Endodermal cell (in vitro differentiated cells): ENCODE results near the gene RBPJL. TPM values are rescaled to one million over a fixed set of nuclear protein-coding genes. Genes with fewer than 3 reads are reported as not detected.

ENCODE experiments used
- DNase-seq: peaks from one replicate; pipeline ENCODE4 v3.0.0-alpha.2; 2017
- H3K27ac ChIP-seq: 2 replicates; pipeline ENCODE4 v1.5.1; 2013; ENCODE audit warnings: mild to moderate bottlenecking, low read depth, low read length, moderate library complexity
- H3K27me3 ChIP-seq: 2 replicates; pipeline ENCODE4 v1.6.1; 2013; ENCODE audit warnings: mild to moderate bottlenecking, low read length, moderate library complexity; ENCODE audit not compliant: insufficient read depth, control insufficient read depth, poor library complexity, severe bottlenecking
- H3K36me3 ChIP-seq: 2 replicates; pipeline ENCODE4 v1.7.0; 2013; ENCODE audit warnings: mild to moderate bottlenecking, low read length, moderate library complexity; ENCODE audit not compliant: control insufficient read depth, insufficient read depth
- H3K4me1 ChIP-seq: one replicate; pipeline ENCODE4 v1.7.0; 2013; ENCODE audit warnings: low read length; ENCODE audit not compliant: control insufficient read depth, insufficient read depth
- H3K4me3 ChIP-seq: 2 replicates; pipeline ENCODE4 v1.5.1; 2013; ENCODE audit warnings: mild to moderate bottlenecking, low read length, moderate library complexity
- H3K9ac ChIP-seq: 2 replicates; pipeline ENCODE4 v1.6.1; 2013; ENCODE audit warnings: mild to moderate bottlenecking, low read length, moderate library complexity; ENCODE audit not compliant: poor library complexity, severe bottlenecking; ENCODE audit errors: extremely low read depth
- H3K9me3 ChIP-seq: 2 replicates; pipeline ENCODE4 v1.6.1; 2013; ENCODE audit warnings: mild to moderate bottlenecking, low read length, moderate library complexity; ENCODE audit not compliant: control insufficient read depth
- H3K27ac Mint-ChIP-seq: 2 replicates; pipeline ENCODE4 v1.8.0; 2020; ENCODE audit warnings: mixed read lengths
- H3K27me3 Mint-ChIP-seq: 2 replicates; pipeline ENCODE4 v1.8.0; 2021; ENCODE audit warnings: mild to moderate bottlenecking, mixed read lengths; ENCODE audit not compliant: insufficient read depth
- H3K36me3 Mint-ChIP-seq: 2 replicates; pipeline ENCODE4 v1.8.0; 2020; ENCODE audit warnings: low read depth, mixed read lengths
- H3K4me1 Mint-ChIP-seq: 2 replicates; pipeline ENCODE4 v1.8.0; 2020; ENCODE audit warnings: mixed read lengths
- H3K4me3 Mint-ChIP-seq: 2 replicates; pipeline ENCODE4 v1.8.0; 2020; ENCODE audit warnings: mild to moderate bottlenecking, moderate library complexity, mixed read lengths
- H3K9me3 Mint-ChIP-seq: 2 replicates; pipeline ENCODE4 v1.8.0; 2020; ENCODE audit warnings: mild to moderate bottlenecking, mixed read lengths
- CTCF ChIP-seq: fragments of 200-600 bp; sonication (generic); conservative IDR thresholded peaks from 2 replicates; pipeline ENCODE4 v1.5.0; 2021; ENCODE audit warnings: antibody characterized with exemption, mild to moderate bottlenecking
- WGBS, 2 experiments: methylation state at CpG; one replicate each; pipeline versions ENCODE4 v1.1.5 to v1.1.7; 2013; ENCODE audit warnings: missing lambda C conversion rate in 2 of 2, mixed read lengths in 1 of 2; ENCODE audit not compliant: insufficient coverage in 1 of 2, insufficient read length in 1 of 2; 5-methylcytosine and 5-hydroxymethylcytosine counted together
- total RNA-seq, 2 donors: library from RNA; stranded (reverse); fragmentation: NEBNext Ultra II Directional in 1 of 2; extraction: Animal tissue kit (Norgen Biotek cat#: 25700) in 1 of 2; gene quantifications; 2 replicates in 1 of 2; 3 replicates in 1 of 2; pipeline ENCODE4 v1.2.1, GENCODE V29; 2021

Gene RBPJL
- total RNA-seq, 2 donors from 2014 or later = not detected

- Histone ChIP-seq H3K36me3 (no peaks in the 10 kb centered on the region), H3K4me1 (no peaks in the 10 kb centered on the region), H3K4me3 (no peak overlapping the region), H3K9ac (no peak overlapping the region), H3K27me3 (peaks cover 32% of the 10 kb centered on the region), H3K27ac (no peak overlapping the region), H3K9me3 (peaks cover 20% of the 10 kb centered on the region)
- Mint-ChIP-seq H3K27me3 (peaks cover 66% of the 10 kb centered on the region), H3K36me3 (no peaks in the 10 kb centered on the region), H3K9me3 (peaks cover 23% of the 10 kb centered on the region), H3K4me3 (no peak overlapping the region), H3K4me1 (peaks cover 16% of the 10 kb centered on the region), H3K27ac (no peak overlapping the region)
- 84 to 87% methylated on average over 9 of the region's 9 CpGs for WGBS, 2 experiments
- DNase-seq = no peak
- no peak for TF ChIP-seq CTCF
Observed at GRCh38 chr20:45291526-45291925, 15.1 kb upstream of the RBPJL start.

- Mint-ChIP-seq H3K36me3 (no peaks in the 10 kb centered on the region), H3K9me3 (peaks cover 23% of the 10 kb centered on the region), H3K4me3 (peak overlapping the region; percentile 58), H3K27me3 (peaks cover 60% of the 10 kb centered on the region), H3K27ac (no peak overlapping the region), H3K4me1 (peaks cover 16% of the 10 kb centered on the region)
- no peak for TF ChIP-seq CTCF
- Histone ChIP-seq H3K36me3 (no peaks in the 10 kb centered on the region), H3K4me1 (no peaks in the 10 kb centered on the region), H3K27ac (no peak overlapping the region), H3K27me3 (peaks cover 32% of the 10 kb centered on the region), H3K9me3 (peaks cover 20% of the 10 kb centered on the region), H3K9ac (no peak overlapping the region), H3K4me3 (no peak overlapping the region)
- no peak for DNase-seq
- WGBS, 2 experiments = 83 to 100% methylated on average over 1 to 2 of the region's 2 CpGs
Observed at GRCh38 chr20:45292343-45292742, 14.3 kb upstream of the RBPJL start.

GRCh38 chr20:45293041-45294002 is 13.3 kb upstream of the RBPJL start:
- peak overlapping the region; percentile 69 for H3K4me3 ChIP-seq
- Mint-ChIP-seq H3K36me3 (no peaks in the 10 kb centered on the region), H3K4me1 (peaks cover 16% of the 10 kb centered on the region), H3K4me3 (peak overlapping the region; percentile 58), H3K9me3 (peaks cover 23% of the 10 kb centered on the region), H3K27me3 (peaks cover 61% of the 10 kb centered on the region), H3K27ac (no peak overlapping the region)
- H3K9ac ChIP-seq = peak overlapping the region; percentile 27
- peaks cover 26% of the 10 kb centered on the region for H3K27me3 ChIP-seq
- no peaks in the 10 kb centered on the region for H3K4me1 ChIP-seq
- peak; percentile 94 for TF ChIP-seq CTCF
- DNase-seq = peak; percentile 97
- peaks cover 20% of the 10 kb centered on the region for H3K9me3 ChIP-seq
- H3K27ac ChIP-seq = peak overlapping the region; percentile 97
- WGBS, 2 experiments = 12 to 13% methylated on average over 50 to 79 of the region's 79 CpGs
- no peaks in the 10 kb centered on the region for H3K36me3 ChIP-seq
